Body of pancreas (tissue), 4 donors: Measurements from ENCODE around the gene MYL6.

Source experiments
- POLR2A ChIP-seq, 3 donors: fragments of 450-650 bp; IDR thresholded peaks; one replicate each; pipeline ENCODE4 v1.6.1; 2016; ENCODE audit warnings: antibody characterized with exemption in 3 of 3, mild to moderate bottlenecking in 2 of 3
- TF ChIP-seq, protein P1 (sequence below), 7 experiments: fragments of 450-650 bp in 4 of 7; fragments of 200-600 bp in 3 of 7; sonication (generic) in 3 of 7; IDR thresholded peaks; one replicate each; pipeline ENCODE4 v1.5.1; 2016 to 2019; ENCODE audit warnings: antibody characterized with exemption in 7 of 7

DNA sequence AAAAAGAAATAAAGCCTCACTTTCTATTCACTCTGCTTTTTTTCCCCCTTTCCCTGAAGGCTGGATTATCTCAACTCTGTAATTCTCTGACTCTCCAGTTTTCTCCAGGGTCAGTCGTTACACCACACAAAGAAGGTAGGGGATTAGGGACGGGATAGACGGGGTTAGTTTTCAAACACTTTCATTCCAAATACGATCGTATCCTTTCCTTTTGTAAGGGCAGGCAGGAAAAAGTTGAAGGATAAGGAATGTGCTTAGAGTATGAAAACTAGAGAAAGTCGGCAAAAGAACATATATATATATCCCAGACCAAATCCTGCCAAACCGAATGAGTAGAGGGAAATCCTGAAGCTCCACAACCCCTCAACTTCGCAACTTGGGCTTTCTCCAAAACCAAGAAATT lies 30.7 kb upstream of the MYL6 start:
- TF ChIP-seq, protein P1, sequence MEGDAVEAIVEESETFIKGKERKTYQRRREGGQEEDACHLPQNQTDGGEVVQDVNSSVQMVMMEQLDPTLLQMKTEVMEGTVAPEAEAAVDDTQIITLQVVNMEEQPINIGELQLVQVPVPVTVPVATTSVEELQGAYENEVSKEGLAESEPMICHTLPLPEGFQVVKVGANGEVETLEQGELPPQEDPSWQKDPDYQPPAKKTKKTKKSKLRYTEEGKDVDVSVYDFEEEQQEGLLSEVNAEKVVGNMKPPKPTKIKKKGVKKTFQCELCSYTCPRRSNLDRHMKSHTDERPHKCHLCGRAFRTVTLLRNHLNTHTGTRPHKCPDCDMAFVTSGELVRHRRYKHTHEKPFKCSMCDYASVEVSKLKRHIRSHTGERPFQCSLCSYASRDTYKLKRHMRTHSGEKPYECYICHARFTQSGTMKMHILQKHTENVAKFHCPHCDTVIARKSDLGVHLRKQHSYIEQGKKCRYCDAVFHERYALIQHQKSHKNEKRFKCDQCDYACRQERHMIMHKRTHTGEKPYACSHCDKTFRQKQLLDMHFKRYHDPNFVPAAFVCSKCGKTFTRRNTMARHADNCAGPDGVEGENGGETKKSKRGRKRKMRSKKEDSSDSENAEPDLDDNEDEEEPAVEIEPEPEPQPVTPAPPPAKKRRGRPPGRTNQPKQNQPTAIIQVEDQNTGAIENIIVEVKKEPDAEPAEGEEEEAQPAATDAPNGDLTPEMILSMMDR (IDR thresholded peaks at IDR 0.05), result no peak
- no peak for TF ChIP-seq POLR2A (IDR thresholded peaks at IDR 0.05)
